ENCODE data around the gene CFAP100. TPM values are rescaled to one million over a fixed set of nuclear protein-coding genes. Genes with fewer than 3 reads are reported as not detected.

Gene CFAP100
- total and polyA plus RNA-seq, 2 experiments from 2014 or later, result not detected

DNA sequence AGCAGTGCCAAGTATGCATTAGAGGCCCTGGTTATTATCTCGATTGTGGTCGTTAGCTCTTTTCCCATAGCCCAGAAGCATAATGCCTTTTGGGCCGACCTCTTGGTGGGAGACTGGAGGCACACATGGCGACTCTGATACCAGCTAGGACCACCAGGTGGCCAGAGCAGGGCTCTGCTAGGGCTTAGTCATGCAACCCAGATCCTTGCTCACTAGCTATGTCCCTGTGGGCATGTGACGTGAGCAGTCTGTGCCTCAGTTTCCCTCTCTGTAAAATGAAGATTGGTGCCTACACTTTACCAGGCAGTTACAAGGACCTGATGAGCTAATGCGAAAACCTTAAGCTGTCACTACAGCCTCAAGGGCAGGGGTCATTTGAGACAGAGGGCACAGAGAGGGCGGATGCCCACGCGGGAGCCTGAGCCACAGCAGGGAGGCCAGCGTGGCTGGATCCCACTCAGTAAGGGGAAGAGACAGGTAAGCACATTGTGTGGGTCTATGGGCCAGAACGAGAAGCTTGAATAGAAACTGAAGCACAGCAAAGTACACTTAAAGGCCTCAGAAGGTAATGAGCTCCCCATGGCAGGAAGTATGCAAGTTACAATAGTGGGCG lies 46.3 kb upstream of the CFAP100 start:
- Histone ChIP-seq H3K27ac (no peak overlapping the region), H3K27me3 (no peaks in the 10 kb centered on the region), H3K36me3 (peaks cover 5% of the 10 kb centered on the region), H3K4me1 (ENCODE audit: low read depth) (no peaks in the 10 kb centered on the region), H3K9me3 (ENCODE audit: low read depth) (no peaks in the 10 kb centered on the region), H3K4me3 (no peak overlapping the region)
- TF ChIP-seq, protein P1, sequence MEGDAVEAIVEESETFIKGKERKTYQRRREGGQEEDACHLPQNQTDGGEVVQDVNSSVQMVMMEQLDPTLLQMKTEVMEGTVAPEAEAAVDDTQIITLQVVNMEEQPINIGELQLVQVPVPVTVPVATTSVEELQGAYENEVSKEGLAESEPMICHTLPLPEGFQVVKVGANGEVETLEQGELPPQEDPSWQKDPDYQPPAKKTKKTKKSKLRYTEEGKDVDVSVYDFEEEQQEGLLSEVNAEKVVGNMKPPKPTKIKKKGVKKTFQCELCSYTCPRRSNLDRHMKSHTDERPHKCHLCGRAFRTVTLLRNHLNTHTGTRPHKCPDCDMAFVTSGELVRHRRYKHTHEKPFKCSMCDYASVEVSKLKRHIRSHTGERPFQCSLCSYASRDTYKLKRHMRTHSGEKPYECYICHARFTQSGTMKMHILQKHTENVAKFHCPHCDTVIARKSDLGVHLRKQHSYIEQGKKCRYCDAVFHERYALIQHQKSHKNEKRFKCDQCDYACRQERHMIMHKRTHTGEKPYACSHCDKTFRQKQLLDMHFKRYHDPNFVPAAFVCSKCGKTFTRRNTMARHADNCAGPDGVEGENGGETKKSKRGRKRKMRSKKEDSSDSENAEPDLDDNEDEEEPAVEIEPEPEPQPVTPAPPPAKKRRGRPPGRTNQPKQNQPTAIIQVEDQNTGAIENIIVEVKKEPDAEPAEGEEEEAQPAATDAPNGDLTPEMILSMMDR (IDR thresholded peaks at IDR 0.05; ENCODE audit: low read depth, low read length), result peak; percentile 26
- peak in 1 of 2 donors; percentile 23 for DNase-seq (ENCODE audit: low read depth in 1 of 2, low spot score in 1 of 2)

DNA sequence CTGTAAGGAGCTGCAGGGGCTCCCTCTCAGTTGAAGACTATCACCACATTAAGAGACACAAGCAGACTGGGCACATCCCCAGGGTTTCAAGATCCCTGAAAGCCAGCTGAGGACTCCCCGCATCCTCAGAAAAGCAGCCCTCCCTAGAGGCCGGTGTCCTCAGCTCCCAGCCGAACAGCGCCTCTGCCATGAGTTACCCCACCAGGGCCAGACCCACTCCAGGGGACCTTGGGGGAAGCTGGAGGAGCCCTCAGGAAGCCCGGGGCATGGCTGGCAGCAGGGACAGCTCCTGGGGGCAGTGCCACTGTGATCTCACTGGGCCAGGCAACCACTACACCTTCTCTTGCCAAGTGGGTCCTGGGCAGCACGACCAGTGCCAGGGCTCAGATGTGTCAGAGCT lies 45.6 kb upstream of the CFAP100 start:
- H3K36me3 ChIP-seq, result peaks cover 5% of the 10 kb centered on the region
- H3K9me3 ChIP-seq (ENCODE audit: low read depth), result no peaks in the 10 kb centered on the region
- H3K27ac ChIP-seq, result no peak overlapping the region
- no peaks in the 10 kb centered on the region for H3K4me1 ChIP-seq (ENCODE audit: low read depth)
- H3K27me3 ChIP-seq, result no peaks in the 10 kb centered on the region
- TF ChIP-seq, protein P1 (IDR thresholded peaks at IDR 0.05; ENCODE audit: low read depth, low read length), result no peak
- no peak overlapping the region for H3K4me3 ChIP-seq
- DNase-seq (ENCODE audit: low read depth in 1 of 2, low spot score in 1 of 2), result no peak

DNA sequence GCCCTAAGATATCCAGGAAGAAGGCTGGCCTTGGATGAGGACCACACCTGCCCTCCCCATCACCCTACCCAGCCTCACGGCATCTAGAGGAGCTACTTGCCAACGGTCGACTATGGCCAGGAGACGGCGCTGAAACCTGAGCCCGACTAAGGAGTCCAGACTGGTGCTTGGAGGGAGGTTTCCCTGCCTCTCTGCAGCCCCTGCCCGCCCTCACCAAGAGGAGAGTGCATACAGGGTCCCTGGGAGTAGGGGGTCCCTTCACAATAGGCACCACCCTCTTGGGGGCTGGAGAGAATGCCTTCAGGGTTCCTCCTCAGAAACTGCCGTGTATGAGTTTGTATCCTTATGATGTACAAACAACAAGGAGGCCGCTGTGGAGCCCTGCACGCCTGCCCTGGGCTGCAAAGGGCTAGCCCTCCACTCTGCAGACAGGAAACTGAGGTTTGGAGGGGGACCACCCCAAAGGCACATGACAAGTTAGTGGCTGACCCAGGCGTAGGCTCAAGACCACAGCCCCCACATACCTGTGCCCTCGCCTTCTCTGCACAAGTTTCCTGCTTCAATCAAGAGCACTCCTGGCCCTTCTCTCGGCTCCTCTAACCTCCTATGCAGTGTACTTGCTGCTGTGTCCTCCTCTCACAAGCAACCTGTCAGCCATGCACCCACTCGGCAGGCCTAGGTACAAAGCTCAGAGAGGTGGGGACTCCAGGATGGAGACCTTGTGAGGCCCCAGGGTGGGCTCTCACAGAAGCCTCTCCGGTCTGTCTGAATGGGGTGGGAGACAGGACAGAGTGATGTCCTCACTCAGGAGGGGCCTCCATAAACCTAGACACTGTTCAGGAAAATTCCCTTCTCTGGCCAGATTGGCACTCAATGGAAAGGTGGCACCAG lies 44.9 kb upstream of the CFAP100 start:
- Histone ChIP-seq H3K27me3 (no peaks in the 10 kb centered on the region), H3K36me3 (peaks cover 5% of the 10 kb centered on the region), H3K27ac (no peak overlapping the region), H3K4me3 (no peak overlapping the region), H3K4me1 (ENCODE audit: low read depth) (no peaks in the 10 kb centered on the region), H3K9me3 (ENCODE audit: low read depth) (no peaks in the 10 kb centered on the region)
- TF ChIP-seq, protein P1 (IDR thresholded peaks at IDR 0.05; ENCODE audit: low read depth, low read length), result no peak
- DNase-seq (ENCODE audit: low read depth in 1 of 2, low spot score in 1 of 2), result no peak

DNA sequence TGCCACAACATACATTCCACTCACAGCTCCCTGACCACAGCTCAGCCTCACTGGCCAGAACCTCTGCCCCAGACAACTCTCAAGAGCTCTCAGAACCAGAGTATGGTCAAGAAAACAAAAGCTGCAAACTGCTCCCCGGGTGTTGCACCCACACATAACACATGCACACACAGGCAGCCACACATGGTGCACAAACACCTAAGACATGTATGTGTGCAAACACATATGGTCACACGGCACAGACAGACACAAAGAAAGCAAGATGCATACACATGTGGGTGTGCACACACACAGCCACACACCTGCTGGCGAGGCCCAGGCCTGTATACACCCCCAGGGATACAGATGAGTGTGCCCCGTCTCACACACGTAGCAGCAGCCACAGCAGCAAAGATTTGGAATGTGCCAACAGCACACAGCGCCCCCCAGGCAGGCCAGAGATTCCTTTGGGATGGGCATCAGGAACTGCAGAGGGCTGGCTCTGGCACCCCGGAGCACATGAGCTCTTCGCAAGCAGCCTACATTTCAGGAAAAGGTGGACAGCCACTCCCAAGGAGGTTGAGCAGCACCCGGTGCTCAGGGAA lies 44.1 kb upstream of the CFAP100 start:
- no peaks in the 10 kb centered on the region for H3K27me3 ChIP-seq
- H3K9me3 ChIP-seq (ENCODE audit: low read depth), result no peaks in the 10 kb centered on the region
- H3K27ac ChIP-seq, result no peak overlapping the region
- peaks cover 5% of the 10 kb centered on the region for H3K36me3 ChIP-seq
- TF ChIP-seq, protein P1 (IDR thresholded peaks at IDR 0.05; ENCODE audit: low read depth, low read length), result no peak
- DNase-seq (ENCODE audit: low read depth in 1 of 2, low spot score in 1 of 2), result no peak
- no peak overlapping the region for H3K4me3 ChIP-seq
- H3K4me1 ChIP-seq (ENCODE audit: low read depth), result peaks cover 5% of the 10 kb centered on the region

DNA sequence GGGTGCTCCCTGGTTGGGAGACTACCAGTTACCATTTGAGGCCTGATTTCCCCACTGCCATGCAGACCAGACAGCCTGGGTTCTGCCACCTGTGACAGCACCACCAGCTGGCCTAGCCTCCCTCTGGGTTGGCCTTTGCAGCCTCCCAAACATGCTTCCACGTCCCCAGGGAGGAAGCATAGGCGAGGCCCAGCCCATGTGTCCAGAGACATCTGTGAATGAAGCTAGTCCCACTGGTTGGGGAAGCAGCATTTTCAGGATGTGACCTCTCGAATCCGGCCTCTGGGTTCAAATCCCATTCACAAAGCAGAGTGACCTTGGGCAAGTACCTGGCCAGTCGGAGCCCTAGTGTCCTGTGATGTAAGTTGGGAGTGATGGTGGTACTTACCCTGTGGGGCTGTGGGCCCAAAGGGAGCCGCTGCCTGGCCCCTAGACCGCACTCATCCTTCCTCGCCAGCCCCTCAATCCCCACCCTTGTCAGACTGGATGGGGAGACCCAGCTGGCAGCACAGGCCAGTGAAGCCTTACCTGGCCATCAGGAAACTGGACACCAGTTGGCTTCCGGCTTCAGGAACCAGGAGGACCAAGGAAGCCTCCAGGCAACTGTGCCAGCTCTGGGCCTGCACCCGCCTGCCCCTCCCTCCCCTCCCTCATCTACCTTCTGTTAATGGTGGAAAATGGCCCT lies 43.5 kb upstream of the CFAP100 start:
- TF ChIP-seq, protein P1 (IDR thresholded peaks at IDR 0.05; ENCODE audit: low read depth, low read length), result no peak
- H3K4me1 ChIP-seq (ENCODE audit: low read depth), result peaks cover 6% of the 10 kb centered on the region
- H3K9me3 ChIP-seq (ENCODE audit: low read depth), result no peaks in the 10 kb centered on the region
- H3K27ac ChIP-seq, result no peak overlapping the region
- H3K36me3 ChIP-seq, result peaks cover 5% of the 10 kb centered on the region
- no peak overlapping the region for H3K4me3 ChIP-seq
- no peaks in the 10 kb centered on the region for H3K27me3 ChIP-seq
- no peak for DNase-seq (ENCODE audit: low read depth in 1 of 2, low spot score in 1 of 2)
